Measurements from ENCODE around the gene KBTBD8. TPM values are rescaled to one million over a fixed set of nuclear protein-coding genes. Genes with fewer than 3 reads are reported as not detected.

KBTBD8 gene
- total RNA-seq, 1 donor from 2014 or later, result 4.8 TPM

GRCh38 chr3:67012564-67012963 is 14.5 kb downstream of the KBTBD8 start:
- no peak for DNase-seq (ENCODE audit: extremely low spot score, unreplicated experiment)
- no peaks in the 10 kb centered on the region for H3K27me3 Mint-ChIP-seq
- no peak overlapping the region for H3K4me3 Mint-ChIP-seq
- H3K4me1 Mint-ChIP-seq (ENCODE audit: unreplicated experiment), result peaks cover 11% of the 10 kb centered on the region
- no peak overlapping the region for H3K27ac Mint-ChIP-seq
- H3K36me3 Mint-ChIP-seq, result peaks cover 5% of the 10 kb centered on the region
- H3K9me3 Mint-ChIP-seq, result no peaks in the 10 kb centered on the region
- no peak for TF ChIP-seq CTCF (conservative IDR thresholded peaks at IDR 0.05)

- TF ChIP-seq CTCF (conservative IDR thresholded peaks at IDR 0.05), result no peak
- no peak overlapping the region for H3K27ac Mint-ChIP-seq
These were observed 17.8 kb downstream of the KBTBD8 start for GRCh38 chr3:67015702-67016484.

GRCh38 chr3:67016522-67017080 is 18.5 kb downstream of the KBTBD8 start:
- Mint-ChIP-seq H3K36me3 (peaks cover 4% of the 10 kb centered on the region), H3K27ac (no peak overlapping the region), H3K27me3 (peaks cover 4% of the 10 kb centered on the region), H3K4me1 (ENCODE audit: unreplicated experiment) (peaks cover 18% of the 10 kb centered on the region), H3K4me3 (no peak overlapping the region), H3K9me3 (no peaks in the 10 kb centered on the region)
- DNase-seq (ENCODE audit: extremely low spot score, unreplicated experiment), result no peak
- TF ChIP-seq CTCF (conservative IDR thresholded peaks at IDR 0.05), result no peak

More at GRCh38 chr3:67015702-67016484, 17.8 kb downstream of the KBTBD8 start:
- Mint-ChIP-seq H3K9me3 (no peaks in the 10 kb centered on the region), H3K27me3 (peaks cover 4% of the 10 kb centered on the region), H3K4me3 (no peak overlapping the region), H3K36me3 (peaks cover 5% of the 10 kb centered on the region), H3K4me1 (ENCODE audit: unreplicated experiment) (peaks cover 18% of the 10 kb centered on the region)
- no peak for DNase-seq (ENCODE audit: extremely low spot score, unreplicated experiment)

- TF ChIP-seq CTCF (conservative IDR thresholded peaks at IDR 0.05), result no peak
- H3K36me3 Mint-ChIP-seq, result no peaks in the 10 kb centered on the region
- peak overlapping the region; percentile 3 for H3K4me3 Mint-ChIP-seq
- no peak overlapping the region for H3K27ac Mint-ChIP-seq
- peaks cover 4% of the 10 kb centered on the region for H3K27me3 Mint-ChIP-seq
- H3K9me3 Mint-ChIP-seq, result no peaks in the 10 kb centered on the region
- no peak for DNase-seq (ENCODE audit: extremely low spot score, unreplicated experiment)
- peaks cover 18% of the 10 kb centered on the region for H3K4me1 Mint-ChIP-seq (ENCODE audit: unreplicated experiment)
These were observed 19.1 kb downstream of the KBTBD8 start for GRCh38 chr3:67017211-67017610.

- TF ChIP-seq CTCF (conservative IDR thresholded peaks at IDR 0.05), result no peak
- no peaks in the 10 kb centered on the region for H3K9me3 Mint-ChIP-seq
- no peaks in the 10 kb centered on the region for H3K36me3 Mint-ChIP-seq
- H3K4me3 Mint-ChIP-seq, result peak overlapping the region; percentile 21
- peaks cover 18% of the 10 kb centered on the region for H3K4me1 Mint-ChIP-seq (ENCODE audit: unreplicated experiment)
- peaks cover 8% of the 10 kb centered on the region for H3K27me3 Mint-ChIP-seq
- DNase-seq (ENCODE audit: extremely low spot score, unreplicated experiment), result no peak
- H3K27ac Mint-ChIP-seq, result peak overlapping the region; percentile 27
These were observed 20.1 kb downstream of the KBTBD8 start for GRCh38 chr3:67018105-67018788.

Data from type B pancreatic cell (in vitro differentiated cells).